GM21367 (cell line): ENCODE data around the gene LENG9.

Experiments
- ATAC-seq: cut with Tn5 transposase; IDR thresholded peaks from one replicate; pipeline ENCODE4 v1.9.1; 2021; ENCODE audit not compliant: unreplicated experiment

LENG9 gene

DNA sequence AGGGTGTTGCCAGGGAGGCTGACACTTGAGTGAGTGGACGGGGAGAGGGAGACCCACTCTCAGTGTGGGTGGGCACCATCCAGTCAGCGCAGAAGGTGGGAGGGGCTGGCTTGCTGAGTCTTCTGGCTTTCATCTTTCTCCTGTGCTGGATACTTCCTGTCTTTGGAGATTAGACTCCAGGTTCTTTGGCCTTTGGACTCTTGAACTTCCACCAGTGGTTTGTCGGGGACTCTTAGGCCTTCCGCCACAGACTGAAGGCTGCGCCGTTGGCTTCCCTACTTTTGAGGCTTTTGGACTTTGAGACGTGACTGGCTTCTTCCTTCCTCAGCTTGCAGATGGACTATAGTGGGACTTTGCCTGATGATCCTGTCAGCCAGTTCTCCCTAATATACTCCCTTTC lies 18.8 kb downstream of the LENG9 start:
- ATAC-seq, result no peak

- no peak for ATAC-seq
These were observed 22.9 kb downstream of the LENG9 start for GRCh38 chr19:54440641-54441040.

DNA sequence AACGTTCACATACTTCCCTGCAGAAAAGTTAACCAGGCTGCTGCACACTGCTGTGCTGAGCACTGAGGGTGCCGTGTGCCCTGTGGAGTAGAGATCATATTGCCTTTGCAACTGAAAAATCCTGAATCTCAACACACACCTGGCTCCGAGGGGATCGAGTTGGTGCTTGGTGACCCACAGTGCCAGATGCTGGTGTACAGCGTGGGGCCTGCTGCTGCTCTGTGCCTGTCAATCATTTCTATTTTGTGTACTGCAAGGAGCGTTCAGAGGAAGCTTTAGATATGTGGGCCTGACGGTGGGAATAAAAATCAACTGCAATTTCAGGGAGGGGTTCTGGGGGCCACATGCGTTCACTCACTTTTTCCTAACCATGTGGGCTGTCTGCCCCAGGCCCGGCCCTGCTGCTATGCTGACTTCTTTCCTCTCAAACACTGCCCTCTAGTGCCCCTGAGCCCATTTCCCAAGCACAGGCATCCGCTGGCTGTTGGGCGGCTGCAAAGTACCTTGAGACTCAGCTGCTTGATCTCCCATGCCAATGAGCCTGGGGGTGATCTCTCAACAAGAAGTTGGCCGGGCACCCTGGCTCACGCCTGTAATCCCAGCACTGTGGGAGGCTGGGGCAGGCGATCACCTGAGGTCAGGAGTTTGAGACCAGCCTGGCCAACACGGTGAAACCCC lies 24.3 kb downstream of the LENG9 start:
- ATAC-seq, result no peak

GRCh38 chr19:54436628-54437252 lies 26.8 kb downstream of the LENG9 start:
- no peak for ATAC-seq

DNA sequence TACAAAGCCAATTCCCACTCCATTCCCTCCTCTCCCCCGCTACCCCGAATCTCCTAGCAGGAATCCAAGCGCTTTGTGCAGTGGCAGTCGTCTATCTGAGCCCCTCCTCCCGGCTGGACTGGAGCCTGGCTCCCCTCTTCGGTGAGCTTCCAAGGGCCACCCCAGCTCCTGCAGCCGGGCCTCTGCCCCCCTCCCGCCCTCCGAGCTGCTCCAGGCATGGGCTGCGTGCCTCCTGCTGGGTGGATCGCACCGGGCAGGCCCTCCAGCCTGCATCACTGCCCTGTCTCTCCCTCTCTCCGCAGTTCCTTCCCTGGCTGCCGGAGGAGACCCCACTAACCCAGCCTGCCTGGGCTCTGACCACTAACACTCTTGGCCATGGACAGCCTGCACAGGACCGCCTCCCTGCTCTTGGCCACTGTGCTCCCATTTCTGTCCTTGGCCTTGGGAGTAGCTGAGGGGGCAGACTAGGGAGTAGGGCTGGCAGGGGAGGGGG lies 27.5 kb downstream of the LENG9 start:
- no peak for ATAC-seq

GRCh38 chr19:54435551-54436016 lies 28.0 kb downstream of the LENG9 start:
- no peak for ATAC-seq

DNA sequence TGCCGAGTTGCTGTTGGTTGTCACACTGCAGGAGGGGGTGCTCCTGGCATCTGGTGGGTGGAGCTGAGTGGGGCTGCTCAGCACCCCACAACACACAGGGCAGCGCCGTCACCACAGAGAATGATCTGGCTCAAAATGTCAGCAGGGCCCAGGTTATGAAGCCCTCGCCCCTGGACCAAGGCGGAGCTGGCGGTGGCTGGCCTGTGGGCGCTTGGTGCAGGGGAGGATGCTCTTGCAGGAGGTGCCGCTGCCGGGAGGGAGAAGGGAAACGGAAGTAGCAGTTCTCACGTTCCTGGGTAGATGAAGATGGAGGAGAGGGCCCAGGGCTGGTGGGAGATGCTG lies 28.7 kb downstream of the LENG9 start:
- no peak for ATAC-seq

DNA sequence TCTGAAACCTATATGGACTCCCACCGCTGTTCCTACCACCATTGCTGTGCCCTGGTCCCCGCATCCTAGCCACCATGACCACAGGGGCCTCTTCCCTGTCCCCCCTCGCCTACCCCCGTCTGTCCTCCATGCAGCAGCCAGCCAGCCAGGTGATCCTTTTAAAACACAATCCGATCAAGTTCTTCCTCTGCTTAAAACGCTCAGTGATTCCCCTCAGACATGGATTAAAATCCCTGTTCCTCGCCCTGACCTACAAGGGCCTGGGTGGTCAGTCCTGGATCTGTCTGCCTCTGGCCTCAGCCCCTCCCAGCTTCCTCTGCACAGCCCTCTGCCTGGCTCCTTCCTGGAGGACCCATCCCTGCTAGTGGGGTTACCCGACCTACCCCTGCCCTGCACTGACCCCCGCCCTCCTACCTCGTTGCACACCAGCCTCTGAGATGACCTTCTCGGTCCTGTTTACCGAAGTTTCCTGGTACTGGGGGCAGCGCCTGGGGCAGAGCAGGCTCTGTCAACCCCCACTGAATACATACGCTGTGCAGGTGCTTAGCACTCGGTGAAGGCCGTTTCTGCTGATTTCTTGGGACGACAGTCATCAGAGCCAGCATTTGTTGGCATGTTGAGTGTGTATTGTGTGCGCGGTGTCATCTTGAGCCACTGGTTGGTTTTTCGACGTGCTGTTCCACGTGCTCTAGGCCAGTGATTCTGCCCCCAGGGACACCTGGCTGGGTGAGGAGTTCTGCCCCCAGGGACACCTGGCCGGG lies 29.3 kb downstream of the LENG9 start:
- ATAC-seq, result no peak

- ATAC-seq, result no peak
These were observed 29.9 kb downstream of the LENG9 start for GRCh38 chr19:54433697-54434096.

- ATAC-seq, result no peak
These were observed 31.3 kb downstream of the LENG9 start for GRCh38 chr19:54432144-54432738.

GRCh38 chr19:54431255-54431838 lies 32.2 kb downstream of the LENG9 start:
- ATAC-seq, result no peak

DNA sequence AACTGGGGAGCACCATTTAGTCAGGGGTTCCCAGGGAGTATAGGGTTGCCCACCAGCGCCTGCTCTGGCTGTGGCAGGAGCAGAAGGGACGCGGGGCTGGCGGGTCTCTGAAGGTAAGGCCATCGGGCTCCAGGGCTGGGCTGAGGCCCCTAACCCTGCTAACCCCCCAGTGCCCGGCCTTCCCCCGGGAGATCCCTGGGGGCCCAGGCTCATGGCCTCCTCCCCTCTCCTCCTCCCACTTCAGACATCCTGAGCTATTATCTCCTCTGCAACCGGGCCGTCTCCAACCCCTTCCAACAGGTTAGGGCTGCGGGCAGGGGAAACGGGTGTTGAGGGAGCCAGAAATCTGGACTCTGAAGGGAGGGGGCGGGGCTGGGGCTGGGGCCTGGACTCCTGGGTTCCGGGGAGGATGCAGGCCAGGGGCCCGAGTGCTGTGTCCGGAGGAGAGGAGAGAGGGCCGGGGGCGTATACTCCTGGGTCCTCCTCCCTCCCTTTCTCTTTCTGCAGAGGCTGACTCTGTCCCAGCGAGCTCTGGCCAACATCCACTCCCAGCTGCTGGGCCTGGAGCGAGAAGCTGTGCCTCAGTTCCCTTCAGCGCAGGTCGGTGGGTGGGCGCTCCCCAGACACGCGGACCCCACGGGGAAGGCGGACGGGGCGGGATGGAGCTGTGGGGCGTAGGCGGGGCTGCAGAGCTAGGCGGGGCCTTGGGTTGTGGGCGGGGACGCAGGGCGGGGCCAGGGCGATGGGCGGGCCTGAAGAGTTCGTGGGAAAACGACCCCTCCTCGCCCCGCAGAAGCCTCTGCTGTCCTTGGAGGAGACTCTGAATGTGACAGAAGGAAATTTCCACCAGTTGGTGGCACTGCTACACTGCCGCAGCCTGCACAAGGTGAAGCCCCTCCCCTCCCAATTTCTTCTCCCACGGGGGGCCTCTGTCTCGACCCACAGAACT lies 33.0 kb downstream of the LENG9 start:
- ATAC-seq, result no peak

GRCh38 chr19:54429545-54430227 lies 33.9 kb downstream of the LENG9 start:
- ATAC-seq, result no peak

DNA sequence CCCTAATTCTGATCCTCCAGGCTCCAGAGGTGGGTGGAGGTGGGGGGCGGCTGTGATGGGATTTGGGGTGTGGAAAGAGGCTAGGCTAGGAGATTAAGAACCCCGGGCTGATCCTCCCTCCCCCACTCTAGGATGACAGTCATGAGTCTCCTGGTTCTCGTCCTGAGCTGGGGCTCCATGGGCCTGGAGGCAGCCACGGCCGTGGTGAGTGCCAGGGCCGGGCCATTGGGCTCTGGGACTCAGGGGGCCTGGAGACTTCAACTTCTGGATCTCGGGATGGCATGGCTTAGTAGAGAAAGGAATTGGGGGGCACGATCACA lies 34.4 kb downstream of the LENG9 start:
- ATAC-seq, result no peak

DNA sequence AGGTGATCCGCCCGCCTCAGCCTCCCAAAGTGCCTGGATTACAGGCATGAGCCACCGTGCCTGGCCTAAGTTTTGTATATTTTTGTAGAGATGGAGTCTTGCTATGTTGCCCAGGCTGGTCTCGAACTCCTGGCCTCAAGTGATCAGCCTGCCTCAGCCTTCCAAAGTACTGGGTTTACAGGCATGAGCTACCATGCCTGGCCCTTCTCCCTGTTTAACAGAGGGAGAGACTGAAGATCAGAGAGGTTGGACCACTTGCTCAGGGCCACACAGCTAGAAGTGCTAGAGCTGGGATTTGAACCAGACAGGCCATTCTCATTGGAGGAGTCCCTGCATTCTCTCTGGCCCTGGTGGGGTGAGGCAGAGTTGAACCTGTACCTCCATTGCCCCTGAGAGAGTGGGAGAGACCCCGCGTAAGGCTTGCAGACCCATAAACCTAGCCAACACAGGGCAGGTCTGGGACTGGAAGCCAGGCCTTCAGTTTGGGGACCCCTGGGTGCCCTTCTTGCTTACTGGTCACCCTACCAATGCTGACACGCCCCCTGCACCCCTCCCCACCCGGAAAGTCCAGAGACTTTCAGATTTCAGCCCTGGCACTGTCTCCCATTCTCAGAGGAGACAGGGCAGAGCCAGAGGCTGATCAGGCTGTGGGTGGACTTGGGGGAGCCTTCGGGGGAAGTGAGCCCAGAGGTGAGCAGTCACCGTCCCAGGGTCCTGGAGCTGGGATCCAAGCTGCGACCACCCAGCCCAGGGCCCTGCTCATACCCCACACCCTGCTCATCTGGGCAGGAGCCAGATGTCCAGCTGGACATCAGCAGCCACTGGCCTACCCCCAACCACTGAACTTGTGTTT lies 35.0 kb downstream of the LENG9 start:
- ATAC-seq, result no peak

GRCh38 chr19:54427586-54427985 lies 36.0 kb downstream of the LENG9 start:
- ATAC-seq, result no peak

DNA sequence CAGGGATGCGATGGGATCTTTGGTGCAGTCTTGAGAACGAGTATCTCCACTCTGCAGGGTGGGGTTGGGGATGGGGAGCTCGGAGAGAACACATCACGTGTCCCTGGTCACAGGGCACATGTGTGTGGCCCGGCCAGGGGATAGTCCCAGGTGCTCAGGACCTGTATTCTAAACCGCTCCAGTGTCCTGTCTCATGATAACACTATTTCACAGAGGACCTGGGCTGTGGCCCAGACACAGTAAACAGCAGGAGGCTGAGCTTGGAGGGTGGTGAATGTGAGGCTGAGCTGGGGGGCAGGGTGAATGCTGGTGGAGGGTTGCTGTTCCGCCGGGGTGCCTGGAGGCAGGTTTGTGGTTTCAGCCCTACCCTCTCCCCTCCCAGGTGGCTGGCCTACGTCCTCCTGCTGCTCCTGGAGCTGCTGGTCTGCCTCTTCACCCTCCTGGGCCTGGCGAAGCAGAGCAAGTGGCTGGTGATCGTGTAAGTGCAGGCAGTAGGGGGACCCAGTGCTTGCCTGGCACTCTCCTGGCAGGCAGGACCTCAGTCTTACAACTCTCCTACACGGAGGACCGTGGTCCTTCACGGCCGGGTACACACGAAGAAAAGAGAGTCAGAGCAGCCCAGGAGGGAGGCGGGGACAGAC lies 37.2 kb downstream of the LENG9 start:
- no peak for ATAC-seq

DNA sequence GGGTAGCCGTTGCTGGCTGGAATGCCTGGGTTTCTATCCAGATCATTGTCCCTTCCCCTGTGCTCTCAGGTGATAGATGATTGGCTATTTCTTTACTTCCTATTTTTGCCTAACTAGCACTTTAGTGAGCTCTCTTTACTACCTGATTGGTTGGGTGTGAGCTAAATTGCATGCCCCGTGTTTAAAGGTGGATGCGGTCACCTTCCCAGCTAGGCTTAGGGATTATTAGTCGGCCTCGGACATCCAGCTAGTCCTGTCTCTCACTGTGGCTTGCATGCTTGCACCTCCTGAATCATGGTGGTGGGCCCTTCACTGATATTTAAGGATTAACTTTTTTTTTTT lies 38.2 kb downstream of the LENG9 start:
- ATAC-seq, result no peak
